ENCODE results near the gene MACROD2. TPM values are rescaled to one million over a fixed set of nuclear protein-coding genes. Genes with fewer than 3 reads are reported as not detected.

MACROD2 gene
- total RNA-seq, 1 experiment from 2014 or later, result 3.1 TPM

- ChIA-PET POLR2A (no interaction called here), CTCF (interaction anchor here (0.6 kb wide), 1 partner anchor 1893 kb away, joined by 3 read pairs; no protein-coding TSS in a partner anchor)
- intact Hi-C loops (cut with micrococcal nuclease), result no loop called here
- no peaks in the 10 kb centered on the region for H3K4me1 Mint-ChIP-seq (ENCODE audit: insufficient read depth, unreplicated experiment)
- H3K4me3 Mint-ChIP-seq (ENCODE audit: unreplicated experiment), result no peak overlapping the region
- H3K9me3 Mint-ChIP-seq (ENCODE audit: unreplicated experiment), result no peaks in the 10 kb centered on the region
- no peaks in the 10 kb centered on the region for H3K27me3 Mint-ChIP-seq (ENCODE audit: insufficient read depth, unreplicated experiment)
- no peaks in the 10 kb centered on the region for H3K36me3 Mint-ChIP-seq (ENCODE audit: insufficient read depth, unreplicated experiment)
- no peak for TF ChIP-seq CTCF (IDR thresholded peaks at IDR 0.05; ENCODE audit: unreplicated experiment)
- no peak for DNase-seq (ENCODE audit: unreplicated experiment)
- no peak overlapping the region for H3K27ac Mint-ChIP-seq (ENCODE audit: low read depth, unreplicated experiment)
- no TSS peak for BruUV-seq (replicated peaks)
Measured at GRCh38 chr20:16049529-16050093, 2054.3 kb downstream of the MACROD2 start.

GRCh38 chr20:16050366-16050765 lies 2055.1 kb downstream of the MACROD2 start:
- Mint-ChIP-seq H3K9me3 (ENCODE audit: unreplicated experiment) (no peaks in the 10 kb centered on the region), H3K4me1 (ENCODE audit: insufficient read depth, unreplicated experiment) (no peaks in the 10 kb centered on the region), H3K27ac (ENCODE audit: low read depth, unreplicated experiment) (no peak overlapping the region), H3K36me3 (ENCODE audit: insufficient read depth, unreplicated experiment) (no peaks in the 10 kb centered on the region), H3K4me3 (ENCODE audit: unreplicated experiment) (no peak overlapping the region), H3K27me3 (ENCODE audit: insufficient read depth, unreplicated experiment) (no peaks in the 10 kb centered on the region)
- ChIA-PET POLR2A (no interaction called here), CTCF (no interaction called here)
- no peak for TF ChIP-seq CTCF (IDR thresholded peaks at IDR 0.05; ENCODE audit: unreplicated experiment)
- intact Hi-C loops (cut with micrococcal nuclease), result no loop called here
- no peak for DNase-seq (ENCODE audit: unreplicated experiment)
- no TSS peak for BruUV-seq (replicated peaks)

GRCh38 chr20:16051968-16052367 lies 2056.7 kb downstream of the MACROD2 start:
- Mint-ChIP-seq H3K4me1 (ENCODE audit: insufficient read depth, unreplicated experiment) (no peaks in the 10 kb centered on the region), H3K27ac (ENCODE audit: low read depth, unreplicated experiment) (no peak overlapping the region), H3K4me3 (ENCODE audit: unreplicated experiment) (no peak overlapping the region), H3K9me3 (ENCODE audit: unreplicated experiment) (no peaks in the 10 kb centered on the region), H3K36me3 (ENCODE audit: insufficient read depth, unreplicated experiment) (no peaks in the 10 kb centered on the region), H3K27me3 (ENCODE audit: insufficient read depth, unreplicated experiment) (no peaks in the 10 kb centered on the region)
- CTCF ChIA-PET, result no interaction called here
- BruUV-seq (replicated peaks), result no TSS peak
- TF ChIP-seq CTCF (IDR thresholded peaks at IDR 0.05; ENCODE audit: unreplicated experiment), result no peak
- POLR2A ChIA-PET, result no interaction called here
- intact Hi-C loops (cut with micrococcal nuclease), result no loop called here
- DNase-seq (ENCODE audit: unreplicated experiment), result no peak

- intact Hi-C loops (cut with micrococcal nuclease), result no loop called here
- Mint-ChIP-seq H3K27ac (ENCODE audit: low read depth, unreplicated experiment) (no peak overlapping the region), H3K36me3 (ENCODE audit: insufficient read depth, unreplicated experiment) (no peaks in the 10 kb centered on the region), H3K4me3 (ENCODE audit: unreplicated experiment) (no peak overlapping the region), H3K4me1 (ENCODE audit: insufficient read depth, unreplicated experiment) (no peaks in the 10 kb centered on the region), H3K9me3 (ENCODE audit: unreplicated experiment) (no peaks in the 10 kb centered on the region), H3K27me3 (ENCODE audit: insufficient read depth, unreplicated experiment) (no peaks in the 10 kb centered on the region)
- no TSS peak for BruUV-seq (replicated peaks)
- DNase-seq (ENCODE audit: unreplicated experiment), result no peak
- TF ChIP-seq CTCF (IDR thresholded peaks at IDR 0.05; ENCODE audit: unreplicated experiment), result no peak
- ChIA-PET CTCF (no interaction called here), POLR2A (no interaction called here)
Measured at GRCh38 chr20:16052456-16052855, 2057.1 kb downstream of the MACROD2 start.

Data from MCF 10A (cell line).